ENCODE results near the gene KL.

KL gene

DNA sequence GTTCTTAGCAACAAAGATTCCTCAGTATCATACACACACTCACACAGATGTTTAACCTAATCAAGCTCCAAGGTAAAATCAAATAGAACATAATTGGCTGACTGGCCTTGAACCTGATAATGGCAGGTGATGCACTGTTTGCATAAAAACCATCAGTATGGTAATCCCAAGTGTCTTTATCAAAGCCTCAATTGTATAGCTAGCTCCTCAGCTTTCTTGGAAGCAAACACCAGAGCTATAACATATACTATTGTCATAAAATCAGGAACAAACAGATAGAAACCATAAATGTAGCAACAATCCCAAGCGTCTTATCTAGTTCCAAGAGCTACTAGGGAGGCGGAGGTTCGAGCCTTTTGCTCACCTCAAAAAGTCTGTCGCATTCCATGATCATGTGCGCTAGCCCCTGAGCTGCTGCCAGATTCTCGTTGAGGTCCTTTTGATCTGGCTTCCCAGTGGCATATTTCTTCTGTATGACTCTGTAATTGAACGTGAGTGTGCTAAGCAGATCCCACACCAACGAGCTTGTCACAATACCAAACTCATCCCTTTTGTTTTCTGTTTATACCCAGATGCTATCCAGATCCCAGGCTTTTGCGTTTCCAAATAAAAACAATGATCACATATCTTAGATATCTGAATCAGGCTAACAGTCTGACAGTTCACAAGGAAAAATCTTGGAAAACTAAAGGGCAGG is 95.3 kb downstream of the KL start:
- no peak for DNase-seq (ENCODE audit: low spot score)

DNA sequence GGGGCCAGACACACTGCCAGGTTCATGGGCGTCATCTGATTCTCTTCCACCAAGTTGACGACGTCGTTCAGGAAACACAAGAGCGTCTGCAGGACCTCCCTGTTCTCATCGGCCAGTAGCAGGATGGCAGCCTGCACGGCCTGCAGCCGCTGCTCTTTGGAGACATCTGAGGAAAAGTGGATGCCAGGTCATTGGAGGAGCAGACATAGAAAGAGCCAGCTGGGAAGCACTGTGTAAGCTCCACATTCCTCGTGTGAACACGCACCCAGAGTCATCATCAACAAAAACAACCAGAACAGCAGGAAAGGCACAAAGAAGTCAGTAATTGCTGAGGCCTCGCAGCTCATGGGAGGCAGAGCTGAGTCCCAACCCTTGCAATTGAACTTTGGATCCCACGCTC is 96.5 kb downstream of the KL start:
- no peak for DNase-seq (ENCODE audit: low spot score)

DNA sequence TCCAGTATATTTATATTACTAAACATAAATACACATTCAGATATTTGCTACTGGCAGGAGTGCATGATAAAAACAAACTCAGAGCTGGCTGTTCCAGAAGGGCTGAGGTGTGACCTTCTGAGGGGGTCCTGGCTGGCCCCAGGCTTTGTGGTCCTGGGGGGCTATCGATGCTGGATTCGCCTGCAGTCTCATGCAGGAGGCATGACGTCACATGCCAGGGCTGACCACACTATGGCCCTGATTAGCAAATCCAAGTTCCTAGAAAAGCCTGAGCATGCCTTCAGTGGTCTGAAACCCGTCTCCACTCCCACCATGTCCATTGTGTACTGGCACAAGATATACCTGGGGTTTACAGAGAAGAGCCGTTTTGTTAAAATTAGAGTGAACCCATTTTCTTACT is 97.9 kb downstream of the KL start:
- no peak for DNase-seq (ENCODE audit: low spot score)

DNA sequence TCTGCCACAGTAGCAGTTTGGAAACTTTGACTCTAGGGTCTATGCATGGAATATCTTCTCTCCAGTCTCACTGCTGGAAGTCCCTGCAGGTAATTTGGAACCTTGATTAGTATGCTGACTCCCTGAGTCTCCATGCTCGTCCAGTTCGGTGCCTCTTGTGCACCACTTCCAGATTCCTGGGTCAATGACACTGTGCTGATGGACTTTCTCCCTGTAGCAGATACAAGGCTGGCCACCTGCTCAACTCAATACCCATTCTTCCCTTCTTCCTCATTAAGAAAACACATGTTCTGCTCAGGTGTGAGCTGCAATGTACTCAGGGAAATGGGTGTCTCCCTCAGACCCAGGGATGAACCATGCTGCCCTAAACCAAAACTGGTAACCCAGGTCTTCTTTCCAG is 99.1 kb downstream of the KL start:
- DNase-seq (ENCODE audit: low spot score), result no peak
